Sigmoid colon (tissue), 4 donors: Measurements from ENCODE around the gene PFDN1.

Experiments
- CTCF ChIP-seq, 4 experiments: fragments of 450-650 bp in 3 of 4; fragments of 200-600 bp in 1 of 4; IDR thresholded peaks; one replicate each; pipeline ENCODE4 v1.5.1; 2016 to 2019; ENCODE audit warnings: antibody characterized with exemption in 4 of 4, mild to moderate bottlenecking in 3 of 4, moderate library complexity in 2 of 4
- POLR2A ChIP-seq, 2 donors: fragments of 450-650 bp; IDR thresholded peaks; one replicate each; pipeline ENCODE4 v1.6.1; 2016; ENCODE audit warnings: antibody characterized with exemption in 2 of 2, mild to moderate bottlenecking in 2 of 2, moderate library complexity in 2 of 2
- POLR2AphosphoS5 ChIP-seq, 4 donors: sonication (generic); formaldehyde crosslinking; IDR thresholded peaks; one replicate each; pipeline ENCODE4 v1.6.1; 2017; ENCODE audit warnings: antibody characterized with exemption in 4 of 4

DNA sequence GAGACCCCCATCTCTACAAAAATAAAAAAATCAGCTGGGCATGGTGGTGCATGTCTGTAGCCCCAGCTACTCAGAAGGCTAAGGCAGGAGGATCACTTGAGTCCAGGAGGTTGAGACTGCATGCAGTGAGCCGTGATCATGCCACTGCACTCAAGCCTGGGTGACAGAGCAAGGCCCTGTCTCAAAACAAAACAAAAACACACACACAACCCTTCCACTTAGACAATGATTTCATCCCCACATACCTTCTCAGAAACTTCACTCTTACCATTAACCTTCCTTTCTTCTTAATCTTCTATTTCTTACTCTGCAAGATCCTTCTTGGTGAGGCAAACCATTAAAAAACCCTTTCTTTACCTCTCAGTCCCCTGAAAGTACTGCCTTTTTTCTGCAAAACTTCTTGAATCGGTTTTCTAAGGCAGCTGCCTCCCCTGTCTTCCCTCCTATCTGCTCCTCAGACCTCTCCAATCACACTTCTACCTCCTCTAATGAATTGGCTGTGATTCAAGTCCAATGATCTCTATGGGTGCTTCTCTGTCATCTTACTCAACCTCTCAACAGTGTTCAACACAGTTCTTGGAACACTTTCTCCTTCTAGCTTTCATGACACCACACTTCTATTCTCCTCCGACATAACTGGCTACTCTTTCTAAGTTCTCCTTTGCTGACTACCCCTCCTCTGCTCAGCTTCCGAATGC lies 47.3 kb downstream of the PFDN1 start:
- no peak for TF ChIP-seq POLR2A (IDR thresholded peaks at IDR 0.05)
- TF ChIP-seq CTCF (IDR thresholded peaks at IDR 0.05) = no peak
- no peak for TF ChIP-seq POLR2AphosphoS5 (IDR thresholded peaks at IDR 0.05)
